GM23338 (cell line): ENCODE data around the gene ZNF761. TPM values are rescaled to one million over a fixed set of nuclear protein-coding genes. Genes with fewer than 3 reads are reported as not detected.

Source experiments
- ATAC-seq: fragments of 200-7000 bp; cut with Tn5 transposase; 3 replicates; pipeline ENCODE4 v1.9.1; 2020
- DNase-seq: peaks from one replicate; pipeline ENCODE4 v3.0.0-alpha.2; 2015; ENCODE audit warnings: low spot score
- H2AFZ ChIP-seq: fragments of 200-600 bp; sonication (generic); 2 replicates; pipeline ENCODE4 v1.8.0; 2016; ENCODE audit warnings: antibody characterized with exemption, mild to moderate bottlenecking, moderate library complexity
- H3F3A ChIP-seq: fragments of 200-600 bp; sonication (generic); replicated peaks from 2 replicates; pipeline ENCODE4 v1.8.0; 2017; ENCODE audit warnings: antibody characterized with exemption, mixed run types, low read depth
- H3K27ac ChIP-seq: fragments of 200-600 bp; sonication (generic); 2 replicates; pipeline ENCODE4 v1.6.1; 2016; ENCODE audit warnings: low read depth
- H3K27me3 ChIP-seq: fragments of 200-600 bp; sonication (generic); 2 replicates; pipeline ENCODE4 v1.8.0; 2016; ENCODE audit warnings: mild to moderate bottlenecking, mixed run types, moderate library complexity; ENCODE audit not compliant: insufficient read depth
- H3K36me3 ChIP-seq: fragments of 200-600 bp; sonication (generic); 2 replicates; pipeline ENCODE4 v1.8.0; 2016; ENCODE audit warnings: mild to moderate bottlenecking; ENCODE audit not compliant: insufficient read depth
- H3K4me1 ChIP-seq: fragments of 200-600 bp; sonication (generic); 2 replicates; pipeline ENCODE4 v1.8.0; 2016; ENCODE audit warnings: mild to moderate bottlenecking, moderate library complexity; ENCODE audit not compliant: insufficient read depth
- H3K4me2 ChIP-seq: fragments of 200-600 bp; sonication (generic); 2 replicates; pipeline ENCODE4 v1.7.1; 2017; ENCODE audit warnings: mixed run types
- H3K4me3 ChIP-seq: fragments of 200-600 bp; sonication (generic); 2 replicates; pipeline ENCODE4 v1.6.1; 2016; ENCODE audit warnings: mixed run types
- H3K79me2 ChIP-seq: fragments of 200-600 bp; sonication (generic); replicated peaks from 2 replicates; pipeline ENCODE4 v1.8.0; 2017; ENCODE audit warnings: mild to moderate bottlenecking; ENCODE audit not compliant: insufficient read depth
- H3K9me2 ChIP-seq: fragments of 200-600 bp; sonication (generic); 2 replicates; pipeline ENCODE4 v1.8.0; 2017; ENCODE audit not compliant: insufficient read depth
- H4K20me1 ChIP-seq: fragments of 200-600 bp; sonication (generic); replicated peaks from 2 replicates; pipeline ENCODE4 v1.8.0; 2017; ENCODE audit warnings: mild to moderate bottlenecking; ENCODE audit not compliant: insufficient read depth
- H3K27ac Mint-ChIP-seq: 2 replicates; pipeline ENCODE4 v1.8.0; 2020; ENCODE audit warnings: inconsistent platforms, mild to moderate bottlenecking, moderate library complexity, mixed read lengths
- H3K27me3 Mint-ChIP-seq: 3 replicates; pipeline ENCODE4 v1.8.0; 2022; ENCODE audit warnings: low read depth, mild to moderate bottlenecking, moderate library complexity, mixed read lengths, inconsistent platforms; ENCODE audit not compliant: insufficient read depth, poor library complexity
- H3K36me3 Mint-ChIP-seq: 3 replicates; pipeline ENCODE4 v1.8.0; 2021; ENCODE audit warnings: low read depth, mild to moderate bottlenecking, inconsistent platforms, moderate library complexity, mixed read lengths
- H3K4me1 Mint-ChIP-seq: 3 replicates; pipeline ENCODE4 v1.8.0; 2020; ENCODE audit warnings: mild to moderate bottlenecking, inconsistent platforms, mixed read lengths
- H3K4me3 Mint-ChIP-seq: 3 replicates; pipeline ENCODE4 v1.8.0; 2021; ENCODE audit warnings: moderate library complexity, mild to moderate bottlenecking, inconsistent platforms, mixed read lengths
- H3K9me3 Mint-ChIP-seq: 3 replicates; pipeline ENCODE4 v1.8.0; 2020; ENCODE audit warnings: moderate library complexity, mild to moderate bottlenecking, inconsistent platforms, mixed read lengths
- CREB1 ChIP-seq: fragments of 250-450 bp; sonication (Bioruptor Pico); IDR thresholded peaks from 2 replicates; pipeline ENCODE4 v1.5.0; 2020; ENCODE audit warnings: low read depth, mild to moderate bottlenecking, moderate library complexity
- EZH2 ChIP-seq: fragments of 200-600 bp; sonication (generic); IDR thresholded peaks from one replicate; pipeline ENCODE4 v1.8.0; 2017; ENCODE audit warnings: antibody characterized with exemption, mild to moderate bottlenecking, low read depth; ENCODE audit not compliant: unreplicated experiment
- NANOG ChIP-seq: IDR thresholded peaks from 2 replicates; pipeline ENCODE4 v1.6.1; 2016; ENCODE audit warnings: antibody characterized with exemption, borderline replicate concordance
- POLR2AphosphoS5 ChIP-seq: IDR thresholded peaks from 2 replicates; pipeline ENCODE4 v1.6.1; 2016; ENCODE audit warnings: antibody characterized with exemption, low read depth
- STAT1 ChIP-seq: IDR thresholded peaks from one replicate; pipeline ENCODE4 v1.6.1; 2016; ENCODE audit warnings: antibody characterized with exemption; ENCODE audit not compliant: unreplicated experiment
- ZNF114 ChIP-seq: fragments of 250-450 bp; sonication (Bioruptor Pico); IDR thresholded peaks from 2 replicates; pipeline ENCODE4 v1.5.0; 2020; ENCODE audit warnings: mild to moderate bottlenecking, moderate library complexity
- ZNF331 ChIP-seq: fragments of 250-450 bp; sonication (Bioruptor Pico); IDR thresholded peaks from 2 replicates; pipeline ENCODE4 v1.5.0; 2020; ENCODE audit warnings: low read depth, mild to moderate bottlenecking, moderate library complexity
- polyA plus RNA-seq: library from polyadenylated mRNA; unstranded; fragments of >200 nt; fragmentation: Nextera tagmentation; extraction: Ambion mirVana; gene quantifications from 2 replicates; pipeline ENCODE4 v1.2.1, GENCODE V29; 2016
- total RNA-seq: library from RNA; depleted of rRNA; stranded (reverse); fragments of >200 nt; shearing (Covaris generic); gene quantifications from 2 replicates; pipeline ENCODE4 v1.2.3, GENCODE V29; 2014
- TF ChIP-seq, protein P1 (sequence below): IDR thresholded peaks from one replicate; pipeline ENCODE4 v1.6.1; 2018; ENCODE audit warnings: antibody characterized with exemption; ENCODE audit not compliant: unreplicated experiment
- TF ChIP-seq, protein P2 (sequence below): IDR thresholded peaks from 2 replicates; pipeline ENCODE4 v1.6.1; 2016; ENCODE audit warnings: antibody characterized with exemption
- TF ChIP-seq, protein P3 (sequence below): fragments of 250-450 bp; sonication (Bioruptor Pico); IDR thresholded peaks from 2 replicates; pipeline ENCODE4 v1.5.0; 2020; ENCODE audit warnings: mild to moderate bottlenecking, moderate library complexity
- TF ChIP-seq, protein P4 (sequence below), 2 experiments: fragments of 200-600 bp in 1 of 2; sonication (generic) in 1 of 2; conservative IDR thresholded peaks; 2 replicates each; pipeline versions ENCODE4 v1.5.1 to v1.6.1; 2016 to 2017; ENCODE audit warnings: antibody characterized with exemption in 2 of 2, low read depth in 2 of 2, mild to moderate bottlenecking in 2 of 2, moderate library complexity in 1 of 2

Gene ZNF761
- total and polyA plus RNA-seq, 2 experiments from 2014 or later = 17.1 to 40.1 TPM

DNA sequence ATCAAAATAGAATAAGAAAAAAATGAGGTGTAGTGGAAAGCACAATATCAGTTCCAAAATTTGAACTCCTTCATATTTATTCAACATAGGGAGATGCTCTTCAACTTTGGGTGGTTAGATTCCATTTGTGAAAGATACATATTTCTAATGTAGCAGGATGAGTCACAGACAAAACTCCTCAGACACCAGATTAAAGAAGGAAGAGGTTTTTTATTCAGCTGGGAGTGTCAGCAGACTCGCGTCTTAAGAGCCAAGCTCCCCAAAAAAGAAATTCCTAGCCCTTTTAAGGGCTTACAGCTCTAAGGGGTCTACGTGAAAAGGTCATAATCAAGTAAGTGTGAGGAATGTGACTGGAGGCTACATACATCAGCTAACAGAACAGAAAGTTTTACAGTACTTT, 43.6 kb upstream of the ZNF761 start (continued):
- TF ChIP-seq, protein P1, sequence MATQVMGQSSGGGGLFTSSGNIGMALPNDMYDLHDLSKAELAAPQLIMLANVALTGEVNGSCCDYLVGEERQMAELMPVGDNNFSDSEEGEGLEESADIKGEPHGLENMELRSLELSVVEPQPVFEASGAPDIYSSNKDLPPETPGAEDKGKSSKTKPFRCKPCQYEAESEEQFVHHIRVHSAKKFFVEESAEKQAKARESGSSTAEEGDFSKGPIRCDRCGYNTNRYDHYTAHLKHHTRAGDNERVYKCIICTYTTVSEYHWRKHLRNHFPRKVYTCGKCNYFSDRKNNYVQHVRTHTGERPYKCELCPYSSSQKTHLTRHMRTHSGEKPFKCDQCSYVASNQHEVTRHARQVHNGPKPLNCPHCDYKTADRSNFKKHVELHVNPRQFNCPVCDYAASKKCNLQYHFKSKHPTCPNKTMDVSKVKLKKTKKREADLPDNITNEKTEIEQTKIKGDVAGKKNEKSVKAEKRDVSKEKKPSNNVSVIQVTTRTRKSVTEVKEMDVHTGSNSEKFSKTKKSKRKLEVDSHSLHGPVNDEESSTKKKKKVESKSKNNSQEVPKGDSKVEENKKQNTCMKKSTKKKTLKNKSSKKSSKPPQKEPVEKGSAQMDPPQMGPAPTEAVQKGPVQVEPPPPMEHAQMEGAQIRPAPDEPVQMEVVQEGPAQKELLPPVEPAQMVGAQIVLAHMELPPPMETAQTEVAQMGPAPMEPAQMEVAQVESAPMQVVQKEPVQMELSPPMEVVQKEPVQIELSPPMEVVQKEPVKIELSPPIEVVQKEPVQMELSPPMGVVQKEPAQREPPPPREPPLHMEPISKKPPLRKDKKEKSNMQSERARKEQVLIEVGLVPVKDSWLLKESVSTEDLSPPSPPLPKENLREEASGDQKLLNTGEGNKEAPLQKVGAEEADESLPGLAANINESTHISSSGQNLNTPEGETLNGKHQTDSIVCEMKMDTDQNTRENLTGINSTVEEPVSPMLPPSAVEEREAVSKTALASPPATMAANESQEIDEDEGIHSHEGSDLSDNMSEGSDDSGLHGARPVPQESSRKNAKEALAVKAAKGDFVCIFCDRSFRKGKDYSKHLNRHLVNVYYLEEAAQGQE = no peak
- no peak for TF ChIP-seq NANOG
- TF ChIP-seq POLR2AphosphoS5 = no peak
- TF ChIP-seq, protein P2, sequence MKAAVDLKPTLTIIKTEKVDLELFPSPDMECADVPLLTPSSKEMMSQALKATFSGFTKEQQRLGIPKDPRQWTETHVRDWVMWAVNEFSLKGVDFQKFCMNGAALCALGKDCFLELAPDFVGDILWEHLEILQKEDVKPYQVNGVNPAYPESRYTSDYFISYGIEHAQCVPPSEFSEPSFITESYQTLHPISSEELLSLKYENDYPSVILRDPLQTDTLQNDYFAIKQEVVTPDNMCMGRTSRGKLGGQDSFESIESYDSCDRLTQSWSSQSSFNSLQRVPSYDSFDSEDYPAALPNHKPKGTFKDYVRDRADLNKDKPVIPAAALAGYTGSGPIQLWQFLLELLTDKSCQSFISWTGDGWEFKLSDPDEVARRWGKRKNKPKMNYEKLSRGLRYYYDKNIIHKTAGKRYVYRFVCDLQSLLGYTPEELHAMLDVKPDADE = no peak
- no peak for TF ChIP-seq EZH2
- no peak for TF ChIP-seq ZNF331 (CRISPR knock-in tag)

DNA sequence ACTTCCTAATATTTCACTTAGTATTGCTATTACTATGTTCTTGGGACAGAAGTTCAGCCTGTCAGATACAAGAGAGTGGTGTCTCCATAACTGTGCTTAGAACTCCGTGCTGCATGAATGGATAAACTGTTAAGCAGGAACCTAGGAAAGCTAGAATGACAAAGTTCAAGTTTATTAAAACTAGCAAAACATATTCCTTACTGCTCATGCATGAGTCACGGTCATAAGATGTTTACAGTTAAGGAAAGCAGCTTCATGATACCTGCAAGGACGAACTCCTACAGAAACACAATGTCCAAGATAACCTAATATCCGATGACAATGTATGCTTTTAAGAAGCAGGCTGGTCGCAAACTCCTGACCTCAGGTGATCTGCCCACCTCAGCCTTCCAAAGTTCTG, 42.9 kb upstream of the ZNF761 start:
- Histone ChIP-seq H3K4me2 (peak overlapping the region; percentile 79; the same call in 1 of the 2 replicates), H3K27me3 (no peaks in the 10 kb centered on the region), H2AFZ (no peak overlapping the region), H3K9me2 (peaks cover 3% of the 10 kb centered on the region; the same call in 1 of the 2 replicates), H3F3A (peaks cover 7% of the 10 kb centered on the region), H3K4me1 (peaks cover 31% of the 10 kb centered on the region), H3K36me3 (peaks cover 20% of the 10 kb centered on the region), H3K4me3 (no peak overlapping the region), H3K79me2 (no peaks in the 10 kb centered on the region; the same call in 1 of the 2 replicates), H4K20me1 (no peaks in the 10 kb centered on the region; the same call in 1 of the 2 replicates), H3K27ac (peak overlapping the region; percentile 78)
- Mint-ChIP-seq H3K9me3 (peaks cover 15% of the 10 kb centered on the region), H3K4me1 (peaks cover 10% of the 10 kb centered on the region), H3K36me3 (peaks cover 34% of the 10 kb centered on the region), H3K27me3 (peaks cover 8% of the 10 kb centered on the region), H3K27ac (no peak overlapping the region), H3K4me3 (no peak overlapping the region)
- DNase-seq (no peak), ATAC-seq (no peak)
- TF ChIP-seq, protein P3, sequence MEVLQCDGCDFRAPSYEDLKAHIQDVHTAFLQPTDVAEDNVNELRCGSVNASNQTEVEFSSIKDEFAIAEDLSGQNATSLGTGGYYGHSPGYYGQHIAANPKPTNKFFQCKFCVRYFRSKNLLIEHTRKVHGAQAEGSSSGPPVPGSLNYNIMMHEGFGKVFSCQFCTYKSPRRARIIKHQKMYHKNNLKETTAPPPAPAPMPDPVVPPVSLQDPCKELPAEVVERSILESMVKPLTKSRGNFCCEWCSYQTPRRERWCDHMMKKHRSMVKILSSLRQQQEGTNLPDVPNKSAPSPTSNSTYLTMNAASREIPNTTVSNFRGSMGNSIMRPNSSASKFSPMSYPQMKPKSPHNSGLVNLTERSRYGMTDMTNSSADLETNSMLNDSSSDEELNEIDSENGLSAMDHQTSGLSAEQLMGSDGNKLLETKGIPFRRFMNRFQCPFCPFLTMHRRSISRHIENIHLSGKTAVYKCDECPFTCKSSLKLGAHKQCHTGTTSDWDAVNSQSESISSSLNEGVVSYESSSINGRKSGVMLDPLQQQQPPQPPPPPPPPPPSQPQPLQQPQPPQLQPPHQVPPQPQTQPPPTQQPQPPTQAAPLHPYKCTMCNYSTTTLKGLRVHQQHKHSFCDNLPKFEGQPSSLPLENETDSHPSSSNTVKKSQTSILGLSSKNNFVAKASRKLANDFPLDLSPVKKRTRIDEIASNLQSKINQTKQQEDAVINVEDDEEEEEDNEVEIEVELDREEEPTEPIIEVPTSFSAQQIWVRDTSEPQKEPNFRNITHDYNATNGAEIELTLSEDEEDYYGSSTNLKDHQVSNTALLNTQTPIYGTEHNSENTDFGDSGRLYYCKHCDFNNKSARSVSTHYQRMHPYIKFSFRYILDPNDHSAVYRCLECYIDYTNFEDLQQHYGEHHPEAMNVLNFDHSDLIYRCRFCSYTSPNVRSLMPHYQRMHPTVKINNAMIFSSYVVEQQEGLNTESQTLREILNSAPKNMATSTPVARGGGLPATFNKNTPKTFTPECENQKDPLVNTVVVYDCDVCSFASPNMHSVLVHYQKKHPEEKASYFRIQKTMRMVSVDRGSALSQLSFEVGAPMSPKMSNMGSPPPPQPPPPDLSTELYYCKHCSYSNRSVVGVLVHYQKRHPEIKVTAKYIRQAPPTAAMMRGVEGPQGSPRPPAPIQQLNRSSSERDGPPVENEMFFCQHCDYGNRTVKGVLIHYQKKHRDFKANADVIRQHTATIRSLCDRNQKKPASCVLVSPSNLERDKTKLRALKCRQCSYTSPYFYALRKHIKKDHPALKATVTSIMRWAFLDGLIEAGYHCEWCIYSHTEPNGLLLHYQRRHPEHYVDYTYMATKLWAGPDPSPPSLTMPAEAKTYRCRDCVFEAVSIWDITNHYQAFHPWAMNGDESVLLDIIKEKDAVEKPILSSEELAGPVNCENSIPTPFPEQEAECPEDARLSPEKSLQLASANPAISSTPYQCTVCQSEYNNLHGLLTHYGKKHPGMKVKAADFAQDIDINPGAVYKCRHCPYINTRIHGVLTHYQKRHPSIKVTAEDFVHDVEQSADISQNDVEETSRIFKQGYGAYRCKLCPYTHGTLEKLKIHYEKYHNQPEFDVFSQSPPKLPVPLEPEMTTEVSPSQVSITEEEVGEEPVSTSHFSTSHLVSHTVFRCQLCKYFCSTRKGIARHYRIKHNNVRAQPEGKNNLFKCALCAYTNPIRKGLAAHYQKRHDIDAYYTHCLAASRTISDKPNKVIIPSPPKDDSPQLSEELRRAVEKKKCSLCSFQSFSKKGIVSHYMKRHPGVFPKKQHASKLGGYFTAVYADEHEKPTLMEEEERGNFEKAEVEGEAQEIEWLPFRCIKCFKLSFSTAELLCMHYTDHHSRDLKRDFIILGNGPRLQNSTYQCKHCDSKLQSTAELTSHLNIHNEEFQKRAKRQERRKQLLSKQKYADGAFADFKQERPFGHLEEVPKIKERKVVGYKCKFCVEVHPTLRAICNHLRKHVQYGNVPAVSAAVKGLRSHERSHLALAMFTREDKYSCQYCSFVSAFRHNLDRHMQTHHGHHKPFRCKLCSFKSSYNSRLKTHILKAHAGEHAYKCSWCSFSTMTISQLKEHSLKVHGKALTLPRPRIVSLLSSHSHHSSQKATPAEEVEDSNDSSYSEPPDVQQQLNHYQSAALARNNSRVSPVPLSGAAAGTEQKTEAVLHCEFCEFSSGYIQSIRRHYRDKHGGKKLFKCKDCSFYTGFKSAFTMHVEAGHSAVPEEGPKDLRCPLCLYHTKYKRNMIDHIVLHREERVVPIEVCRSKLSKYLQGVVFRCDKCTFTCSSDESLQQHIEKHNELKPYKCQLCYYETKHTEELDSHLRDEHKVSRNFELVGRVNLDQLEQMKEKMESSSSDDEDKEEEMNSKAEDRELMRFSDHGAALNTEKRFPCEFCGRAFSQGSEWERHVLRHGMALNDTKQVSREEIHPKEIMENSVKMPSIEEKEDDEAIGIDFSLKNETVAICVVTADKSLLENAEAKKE = no peak
- TF ChIP-seq EZH2 (no peak), STAT1 (no peak), POLR2AphosphoS5 (no peak), CREB1 (no peak), NANOG (no peak), ZNF114 (CRISPR knock-in tag) (no peak)
- TF ChIP-seq, protein P4, sequence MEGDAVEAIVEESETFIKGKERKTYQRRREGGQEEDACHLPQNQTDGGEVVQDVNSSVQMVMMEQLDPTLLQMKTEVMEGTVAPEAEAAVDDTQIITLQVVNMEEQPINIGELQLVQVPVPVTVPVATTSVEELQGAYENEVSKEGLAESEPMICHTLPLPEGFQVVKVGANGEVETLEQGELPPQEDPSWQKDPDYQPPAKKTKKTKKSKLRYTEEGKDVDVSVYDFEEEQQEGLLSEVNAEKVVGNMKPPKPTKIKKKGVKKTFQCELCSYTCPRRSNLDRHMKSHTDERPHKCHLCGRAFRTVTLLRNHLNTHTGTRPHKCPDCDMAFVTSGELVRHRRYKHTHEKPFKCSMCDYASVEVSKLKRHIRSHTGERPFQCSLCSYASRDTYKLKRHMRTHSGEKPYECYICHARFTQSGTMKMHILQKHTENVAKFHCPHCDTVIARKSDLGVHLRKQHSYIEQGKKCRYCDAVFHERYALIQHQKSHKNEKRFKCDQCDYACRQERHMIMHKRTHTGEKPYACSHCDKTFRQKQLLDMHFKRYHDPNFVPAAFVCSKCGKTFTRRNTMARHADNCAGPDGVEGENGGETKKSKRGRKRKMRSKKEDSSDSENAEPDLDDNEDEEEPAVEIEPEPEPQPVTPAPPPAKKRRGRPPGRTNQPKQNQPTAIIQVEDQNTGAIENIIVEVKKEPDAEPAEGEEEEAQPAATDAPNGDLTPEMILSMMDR (conservative IDR thresholded peaks at IDR 0.05; ENCODE audit: low read depth in 2 of 2) = no peak
